Measurements from ENCODE around the gene ZFP28.
A peak's percentile ranks its signal among the peaks of the same experiment; 100 is the strongest.

Gene ZFP28

DNA sequence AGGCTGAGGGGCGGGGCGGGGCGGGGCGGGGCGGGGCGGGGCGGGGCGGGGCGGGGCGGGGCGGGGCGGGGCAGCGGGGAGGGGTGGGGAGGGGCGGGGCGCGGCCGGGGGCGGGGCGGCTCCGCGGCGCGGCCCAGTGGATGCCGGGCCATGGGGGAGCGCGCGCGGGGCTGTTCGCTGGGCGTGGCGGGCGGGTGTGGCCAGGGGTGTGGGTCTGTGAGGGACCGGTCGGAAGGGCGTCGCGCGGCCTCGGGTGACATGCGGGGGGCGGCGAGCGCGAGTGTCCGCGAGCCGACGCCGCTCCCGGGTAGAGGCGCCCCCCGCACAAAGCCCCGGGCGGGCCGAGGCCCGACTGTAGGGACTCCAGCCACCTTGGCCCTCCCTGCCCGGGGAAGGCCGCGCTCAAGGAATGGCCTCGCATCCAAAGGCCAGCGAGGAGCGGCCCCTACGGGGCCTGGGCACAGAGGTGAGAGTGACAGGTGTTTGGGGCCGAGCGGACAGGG lies at the start of gene ZFP28:
TSS of gene ZFP28 (plus strand) at position 188 of the 503 bp plus-strand sequence. CDS start at position 259, 71 bp downstream.
- DNase-seq: peak in 1 of 2 experiments; percentile 72

GRCh38 chr19:56491399-56491798 lies 47.3 kb upstream of the ZFP28 start:
- no peak for DNase-seq

GRCh38 chr19:56504581-56504980 lies 34.2 kb upstream of the ZFP28 start:
- DNase-seq: no peak

DNA sequence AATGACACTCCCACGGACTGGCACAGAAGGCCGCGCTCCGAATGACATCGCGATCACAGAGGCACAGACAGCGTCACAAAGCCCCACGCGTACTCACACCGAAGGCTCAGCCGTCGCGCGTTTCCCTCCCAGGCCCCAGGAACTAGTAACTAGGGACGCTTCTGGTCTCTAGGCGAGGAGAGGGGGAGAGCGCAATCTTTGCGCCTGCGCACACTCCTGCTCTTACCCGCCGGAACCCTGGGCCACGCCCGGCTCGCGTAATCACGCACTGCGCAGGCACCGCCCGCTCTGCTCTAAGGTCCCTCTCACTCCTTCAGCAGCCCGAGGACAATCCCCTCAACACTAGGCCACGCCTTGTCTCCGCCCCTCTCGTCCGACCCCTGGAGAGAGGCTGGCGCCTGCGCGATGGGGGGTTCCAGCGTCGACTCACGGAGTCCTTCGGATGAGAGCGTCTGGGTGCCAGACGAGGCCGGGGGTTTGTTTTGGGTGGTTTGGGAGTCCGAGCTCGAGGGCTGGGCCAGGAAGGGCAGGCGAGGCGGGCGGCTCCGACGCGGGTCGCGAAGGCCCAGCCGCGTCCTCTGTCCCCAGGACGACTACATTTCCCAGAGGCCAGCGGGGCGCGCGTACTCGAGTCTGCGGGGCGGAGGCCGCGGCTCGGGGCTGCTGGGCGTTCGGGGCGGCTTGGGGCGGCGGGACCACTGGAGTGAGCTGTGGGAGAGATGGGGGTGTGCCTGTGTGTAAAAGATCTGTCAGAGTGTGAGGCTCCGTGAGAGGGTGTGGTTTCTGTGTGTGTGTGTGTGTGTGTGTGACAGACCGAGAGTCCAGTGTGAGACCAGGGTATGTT lies 31.1 kb upstream of the ZFP28 start, which contains the start of gene ZNF471:
TSS of gene ZNF471 (plus strand) at position 410 of the 844 bp plus-strand sequence. CDS start 3,717 bp downstream, outside the sequence.
- peak; percentile 75 to 86 for DNase-seq

GRCh38 chr19:56508290-56508778 lies 30.4 kb upstream of the ZFP28 start:
- DNase-seq: no peak

DNA sequence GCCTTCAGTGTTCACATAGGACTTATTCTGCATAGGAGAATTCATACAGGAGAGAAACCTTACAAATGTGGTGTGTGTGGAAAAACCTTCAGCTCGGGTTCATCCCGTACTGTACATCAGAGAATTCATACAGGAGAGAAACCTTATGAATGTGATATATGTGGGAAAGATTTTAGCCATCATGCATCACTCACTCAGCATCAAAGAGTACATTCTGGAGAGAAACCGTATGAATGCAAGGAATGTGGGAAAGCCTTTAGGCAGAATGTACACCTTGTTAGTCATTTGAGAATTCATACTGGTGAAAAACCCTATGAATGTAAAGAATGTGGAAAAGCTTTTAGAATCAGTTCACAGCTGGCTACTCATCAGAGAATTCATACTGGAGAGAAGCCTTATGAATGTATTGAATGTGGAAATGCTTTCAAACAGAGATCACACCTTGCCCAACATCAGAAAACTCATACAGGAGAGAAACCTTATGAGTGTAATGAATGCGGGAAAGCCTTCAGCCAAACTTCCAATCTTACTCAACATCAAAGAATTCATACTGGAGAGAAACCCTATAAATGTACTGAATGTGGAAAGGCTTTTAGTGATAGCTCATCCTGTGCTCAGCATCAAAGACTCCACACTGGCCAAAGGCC lies 13.4 kb upstream of the ZFP28 start:
- no peak for DNase-seq

DNA sequence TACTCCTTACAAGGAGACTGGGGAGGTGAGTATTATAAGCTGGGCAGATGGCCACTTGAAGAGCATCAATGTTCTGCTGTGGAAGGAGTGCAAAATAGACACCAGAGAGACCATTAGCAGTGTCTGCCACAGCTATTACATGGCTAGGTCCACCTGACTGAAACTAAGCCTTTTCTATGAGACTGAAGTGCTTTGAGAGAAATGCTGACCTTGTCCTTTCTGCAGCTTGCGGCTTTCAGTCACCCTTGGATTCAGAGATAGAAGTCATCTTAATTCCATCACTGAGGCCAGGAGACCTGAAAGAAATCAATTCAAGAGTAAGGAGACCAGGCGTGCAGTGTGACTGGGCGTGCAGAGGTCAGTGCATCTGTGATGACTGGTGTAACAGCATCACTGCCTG lies 1.3 kb upstream of the ZFP28 start:
- no peak for DNase-seq

GRCh38 chr19:56538254-56538760 lies 441 bp upstream of the ZFP28 start:
- peak; percentile 86 to 90 for DNase-seq

GRCh38 chr19:56543776-56544175 lies 5.0 kb downstream of the ZFP28 start:
- DNase-seq: no peak

DNA sequence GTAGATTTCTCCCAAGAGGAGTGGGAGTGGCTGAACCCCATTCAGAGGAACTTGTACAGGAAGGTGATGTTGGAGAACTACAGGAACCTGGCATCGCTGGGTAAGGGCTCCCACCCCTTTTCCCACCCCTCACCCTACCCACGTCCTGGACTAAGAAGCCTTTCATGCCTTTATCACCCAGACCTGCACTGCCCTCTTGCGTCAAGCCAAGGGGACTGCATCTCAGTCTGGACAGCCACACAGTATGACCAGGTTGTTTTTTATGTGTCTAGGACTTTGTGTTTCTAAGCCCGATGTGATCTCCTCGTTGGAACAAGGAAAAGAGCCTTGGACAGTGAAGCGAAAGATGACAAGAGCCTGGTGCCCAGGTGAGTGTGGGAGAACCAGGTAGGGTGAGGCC lies 8.8 kb downstream of the ZFP28 start:
- no peak for DNase-seq

DNA sequence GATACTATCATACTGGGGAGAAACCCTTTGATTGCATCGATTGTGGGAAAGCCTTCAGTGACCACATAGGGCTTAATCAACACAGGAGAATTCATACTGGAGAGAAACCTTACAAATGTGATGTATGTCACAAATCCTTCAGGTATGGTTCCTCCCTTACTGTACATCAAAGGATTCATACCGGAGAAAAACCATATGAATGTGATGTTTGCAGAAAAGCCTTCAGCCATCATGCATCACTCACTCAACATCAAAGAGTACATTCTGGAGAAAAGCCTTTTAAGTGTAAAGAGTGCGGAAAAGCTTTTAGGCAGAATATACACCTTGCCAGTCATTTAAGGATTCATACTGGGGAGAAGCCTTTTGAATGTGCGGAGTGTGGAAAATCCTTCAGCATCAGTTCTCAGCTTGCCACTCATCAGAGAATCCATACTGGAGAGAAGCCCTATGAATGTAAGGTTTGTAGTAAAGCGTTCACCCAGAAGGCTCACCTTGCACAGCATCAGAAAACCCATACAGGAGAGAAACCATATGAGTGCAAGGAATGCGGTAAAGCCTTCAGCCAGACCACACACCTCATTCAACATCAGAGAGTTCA lies 15.6 kb downstream of the ZFP28 start:
- DNase-seq: no peak

DNA sequence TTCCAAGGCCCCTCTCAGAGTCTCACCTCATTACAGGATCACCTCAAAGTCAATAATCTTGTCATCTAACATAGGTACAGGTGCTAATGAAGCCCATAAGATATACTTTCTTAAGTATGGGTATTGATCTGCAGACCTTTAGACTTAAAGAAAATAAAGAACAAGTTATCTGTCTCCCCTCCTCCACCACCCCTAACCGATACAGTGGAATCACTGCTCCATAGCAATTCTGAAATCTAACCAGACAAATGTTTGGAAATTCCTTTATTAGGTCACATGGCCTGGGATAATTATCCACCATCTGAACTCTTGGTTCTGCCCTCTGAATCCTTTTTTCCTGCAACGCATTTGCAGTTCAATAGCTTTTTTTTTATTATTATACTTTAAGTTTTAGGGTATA lies 24.0 kb downstream of the ZFP28 start:
- DNase-seq: no peak

DNA sequence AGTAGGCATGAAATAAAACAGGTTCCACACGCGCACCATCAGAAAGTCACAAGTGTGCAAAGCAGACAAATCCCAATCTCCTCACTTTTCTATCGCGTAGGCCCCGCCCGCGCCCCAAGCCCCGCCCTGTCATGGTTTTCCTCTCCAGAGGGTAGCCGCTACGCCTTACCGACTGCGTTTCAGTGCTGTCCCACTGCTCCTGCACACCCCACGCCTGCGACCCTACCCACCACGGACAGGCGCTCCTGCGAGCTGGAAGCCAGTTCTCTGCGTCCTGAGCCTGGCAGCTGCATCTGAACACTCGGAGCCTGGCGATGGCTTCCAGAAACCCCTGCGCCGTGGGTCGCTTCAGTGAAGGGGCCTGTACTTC lies 28.1 kb downstream of the ZFP28 start:
- peak; percentile 22 to 44 for DNase-seq

GRCh38 chr19:56567274-56568120 lies 28.7 kb downstream of the ZFP28 start, which contains the start of gene ZNF470:
TSS of gene ZNF470 (plus strand) at chr19:56567468. CDS start at chr19:56570312, 2,844 bp downstream.
- DNase-seq: peak; percentile 83 to 84

DNA sequence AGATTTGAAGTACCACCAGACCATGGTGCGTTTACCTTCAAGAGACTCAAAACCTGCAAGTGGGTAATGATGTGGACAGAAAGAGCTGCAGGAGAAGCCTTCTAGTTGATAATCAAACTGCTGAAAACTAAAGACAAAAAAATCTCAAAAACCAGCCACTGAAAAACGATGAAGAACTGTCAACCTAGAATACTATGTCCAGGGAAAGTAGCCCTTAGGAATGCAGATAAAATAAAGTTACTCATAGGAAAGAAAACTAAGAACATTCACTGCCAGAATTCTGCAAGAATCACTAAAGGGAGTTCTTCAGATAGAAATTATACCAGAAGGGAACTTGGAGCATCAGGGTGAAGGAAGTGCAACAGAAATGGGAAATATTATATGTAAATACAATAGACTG lies 33.8 kb downstream of the ZFP28 start:
- DNase-seq: no peak

- no peak for DNase-seq
Observed at GRCh38 chr19:56573914-56574313, 35.2 kb downstream of the ZFP28 start.

GRCh38 chr19:56577719-56578602 lies 39.2 kb downstream of the ZFP28 start:
- no peak for DNase-seq

GRCh38 chr19:56594446-56594782 lies 55.7 kb downstream of the ZFP28 start:
- no peak for DNase-seq

DNA sequence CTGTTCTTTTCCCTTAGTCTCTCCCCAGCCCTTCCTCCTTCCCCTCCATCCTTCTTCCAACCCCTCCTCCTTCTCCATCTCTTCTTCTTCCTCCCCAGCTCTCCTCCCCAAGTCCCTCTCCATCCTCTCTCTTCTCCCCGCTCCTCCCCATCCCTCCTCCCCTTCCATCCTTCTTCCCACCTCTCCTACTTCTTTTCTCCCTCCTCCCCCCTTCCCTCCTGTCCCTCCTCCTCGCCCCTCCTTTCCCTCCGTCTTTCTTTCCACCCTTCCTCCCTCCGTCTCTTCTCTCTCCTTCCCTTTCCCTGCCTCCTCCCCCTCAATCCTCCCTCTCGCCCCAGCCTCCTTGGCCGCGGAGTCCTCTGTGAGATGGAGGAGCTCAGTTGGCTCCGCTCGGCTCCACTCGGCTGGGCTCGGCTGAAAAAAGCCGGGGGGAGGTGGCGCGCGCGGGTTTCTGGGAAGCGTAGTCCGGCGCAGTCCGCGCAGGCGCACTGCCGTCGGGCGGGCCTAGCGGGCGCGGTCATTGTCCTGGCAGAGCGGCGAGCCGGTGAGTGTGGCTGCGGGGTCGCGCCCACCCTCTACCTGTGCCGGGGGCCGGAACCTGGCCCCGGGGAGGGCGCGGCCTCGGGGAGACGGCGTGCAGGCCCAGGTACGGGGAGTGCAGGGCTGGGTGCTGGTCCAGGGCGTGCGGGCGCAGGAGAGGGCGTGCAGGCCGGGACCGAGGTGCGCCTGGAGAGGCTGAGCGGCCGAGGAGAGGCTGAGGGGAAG lies 56.2 kb downstream of the ZFP28 start, which contains the start of gene ZNF71:
TSS of gene ZNF71 (plus strand) at position 520 of the 765 bp plus-strand sequence. CDS start 6,257 bp downstream, outside the sequence.
- peak; percentile 85 to 91 for DNase-seq

DNA sequence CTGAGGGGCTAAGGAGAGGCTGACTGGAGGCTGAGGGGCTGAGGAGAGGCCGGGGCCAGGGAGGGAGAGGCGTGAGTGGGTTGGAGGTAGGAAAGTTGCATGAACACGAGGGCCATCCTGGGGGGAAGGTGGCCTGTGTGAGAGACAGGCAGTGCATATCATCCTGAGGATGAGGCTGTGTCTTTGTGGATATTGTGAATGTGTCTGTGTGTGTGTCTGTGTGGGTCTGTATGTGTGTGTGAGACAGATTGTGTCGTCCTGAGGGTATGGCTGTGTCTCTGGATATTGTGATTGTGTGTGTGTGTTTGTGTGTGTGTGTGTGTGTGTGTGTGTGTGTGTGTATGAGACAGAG lies 56.8 kb downstream of the ZFP28 start:
- DNase-seq: no peak

Measured in stimulated activated CD4-positive, alpha-beta T cell treated with anti-CD3 and anti-CD28 coated beads, Interleukin-4, amount 100 ng/mL, for 4 hours (primary cell).